Nephron progenitor cell (in vitro differentiated cells): ENCODE data around the gene PDZD2.

Experiments
- DNase-seq: peaks from one replicate; pipeline ENCODE4 v3.0.0; 2021
- H3K27ac Mint-ChIP-seq: 2 replicates; pipeline ENCODE4 v1.8.0; 2021; ENCODE audit warnings: mild to moderate bottlenecking, moderate library complexity, mixed read lengths
- H3K27me3 Mint-ChIP-seq: 2 replicates; pipeline ENCODE4 v1.8.0; 2021; ENCODE audit warnings: mild to moderate bottlenecking, low read depth, mixed read lengths; ENCODE audit not compliant: poor library complexity
- H3K36me3 Mint-ChIP-seq: 2 replicates; pipeline ENCODE4 v1.8.0; 2021; ENCODE audit warnings: low read depth, mixed read lengths
- H3K4me1 Mint-ChIP-seq: 2 replicates; pipeline ENCODE4 v1.8.0; 2021; ENCODE audit warnings: mixed read lengths
- H3K4me3 Mint-ChIP-seq: 2 replicates; pipeline ENCODE4 v1.8.0; 2021; ENCODE audit warnings: mild to moderate bottlenecking, moderate library complexity, mixed read lengths
- H3K9me3 Mint-ChIP-seq: 2 replicates; pipeline ENCODE4 v1.8.0; 2021; ENCODE audit warnings: mild to moderate bottlenecking, moderate library complexity, mixed read lengths
- TF ChIP-seq, protein P1 (sequence below): fragments of 200-600 bp; sonication (generic); IDR thresholded peaks from 2 replicates; pipeline ENCODE4 v1.5.0; 2021; ENCODE audit warnings: antibody characterized with exemption

Gene PDZD2

DNA sequence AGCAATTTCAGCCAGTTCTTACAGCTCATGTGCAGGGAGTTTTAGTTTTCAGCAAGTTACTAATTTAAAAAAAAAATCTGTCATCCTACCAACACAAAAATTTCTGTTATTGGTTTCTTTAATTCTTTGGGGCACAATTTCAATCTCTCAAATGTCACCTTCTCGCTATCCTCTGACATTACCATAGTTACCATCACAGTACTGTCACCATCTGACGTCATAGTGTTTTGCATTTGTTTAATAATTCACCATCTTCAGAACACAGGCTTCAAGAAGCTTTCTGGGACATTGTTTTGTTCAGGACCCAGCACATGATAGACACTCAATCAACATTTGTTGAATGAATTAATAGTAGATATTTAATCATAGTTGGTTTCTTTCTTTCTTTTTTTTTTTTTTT is 155.1 kb downstream of the PDZD2 start:
- no peaks in the 10 kb centered on the region for H3K36me3 Mint-ChIP-seq

DNA sequence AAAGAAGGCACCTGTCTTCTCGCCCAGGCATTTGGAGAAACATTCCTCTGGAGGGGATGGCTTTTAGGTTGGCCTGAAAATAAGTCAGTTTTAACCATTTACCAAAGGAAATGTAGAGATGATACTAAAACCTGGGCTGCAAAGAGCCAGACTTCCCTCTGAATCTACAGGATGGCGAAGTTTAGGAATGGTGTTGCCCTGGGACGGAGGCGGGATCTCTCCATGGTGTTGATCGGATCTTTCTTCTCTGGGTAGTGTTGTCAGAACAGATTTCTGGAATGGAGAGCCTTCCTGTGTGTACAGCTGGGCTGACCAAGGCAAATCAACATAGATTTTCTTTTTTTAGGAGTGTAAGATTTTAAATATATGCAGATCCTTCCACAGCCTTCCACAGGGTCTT is 159.2 kb downstream of the PDZD2 start:
- Mint-ChIP-seq H3K36me3 (no peaks in the 10 kb centered on the region), H3K4me3 (no peak overlapping the region), H3K9me3 (no peaks in the 10 kb centered on the region), H3K27me3 (peaks cover 25% of the 10 kb centered on the region), H3K4me1 (no peaks in the 10 kb centered on the region), H3K27ac (no peak overlapping the region)
- no peak for DNase-seq
- TF ChIP-seq, protein P1, sequence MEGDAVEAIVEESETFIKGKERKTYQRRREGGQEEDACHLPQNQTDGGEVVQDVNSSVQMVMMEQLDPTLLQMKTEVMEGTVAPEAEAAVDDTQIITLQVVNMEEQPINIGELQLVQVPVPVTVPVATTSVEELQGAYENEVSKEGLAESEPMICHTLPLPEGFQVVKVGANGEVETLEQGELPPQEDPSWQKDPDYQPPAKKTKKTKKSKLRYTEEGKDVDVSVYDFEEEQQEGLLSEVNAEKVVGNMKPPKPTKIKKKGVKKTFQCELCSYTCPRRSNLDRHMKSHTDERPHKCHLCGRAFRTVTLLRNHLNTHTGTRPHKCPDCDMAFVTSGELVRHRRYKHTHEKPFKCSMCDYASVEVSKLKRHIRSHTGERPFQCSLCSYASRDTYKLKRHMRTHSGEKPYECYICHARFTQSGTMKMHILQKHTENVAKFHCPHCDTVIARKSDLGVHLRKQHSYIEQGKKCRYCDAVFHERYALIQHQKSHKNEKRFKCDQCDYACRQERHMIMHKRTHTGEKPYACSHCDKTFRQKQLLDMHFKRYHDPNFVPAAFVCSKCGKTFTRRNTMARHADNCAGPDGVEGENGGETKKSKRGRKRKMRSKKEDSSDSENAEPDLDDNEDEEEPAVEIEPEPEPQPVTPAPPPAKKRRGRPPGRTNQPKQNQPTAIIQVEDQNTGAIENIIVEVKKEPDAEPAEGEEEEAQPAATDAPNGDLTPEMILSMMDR = no peak

More for the DNA sequence above, 155.1 kb downstream of the PDZD2 start:
- no peak for DNase-seq
- peaks cover 15% of the 10 kb centered on the region for H3K27me3 Mint-ChIP-seq
- H3K4me3 Mint-ChIP-seq = no peak overlapping the region
- H3K4me1 Mint-ChIP-seq = no peaks in the 10 kb centered on the region
- TF ChIP-seq, protein P1 = no peak
- peaks cover 7% of the 10 kb centered on the region for H3K9me3 Mint-ChIP-seq
- no peak overlapping the region for H3K27ac Mint-ChIP-seq

DNA sequence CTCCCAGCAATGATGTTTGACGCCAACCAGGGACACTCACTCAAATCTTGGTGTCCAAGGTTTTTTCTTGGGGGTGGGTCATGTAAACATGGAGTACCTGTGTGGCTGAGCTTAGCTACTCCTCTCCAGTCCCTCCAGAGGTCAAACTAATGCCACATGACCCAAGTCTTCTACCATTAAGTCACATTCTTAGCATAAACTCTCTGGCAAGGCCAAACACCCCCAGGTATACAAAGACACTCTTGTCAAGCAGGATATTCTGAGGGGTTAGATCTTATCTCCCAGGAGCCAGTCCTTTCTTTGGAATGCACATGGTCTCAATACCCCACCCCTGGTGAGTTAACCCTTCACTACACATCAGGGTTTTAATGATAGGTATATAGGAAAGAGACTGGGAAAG is 161.4 kb downstream of the PDZD2 start:
- Mint-ChIP-seq H3K4me3 (no peak overlapping the region), H3K27ac (no peak overlapping the region), H3K27me3 (peaks cover 32% of the 10 kb centered on the region), H3K36me3 (no peaks in the 10 kb centered on the region), H3K9me3 (no peaks in the 10 kb centered on the region), H3K4me1 (no peaks in the 10 kb centered on the region)
- TF ChIP-seq, protein P1 = no peak
- no peak for DNase-seq

DNA sequence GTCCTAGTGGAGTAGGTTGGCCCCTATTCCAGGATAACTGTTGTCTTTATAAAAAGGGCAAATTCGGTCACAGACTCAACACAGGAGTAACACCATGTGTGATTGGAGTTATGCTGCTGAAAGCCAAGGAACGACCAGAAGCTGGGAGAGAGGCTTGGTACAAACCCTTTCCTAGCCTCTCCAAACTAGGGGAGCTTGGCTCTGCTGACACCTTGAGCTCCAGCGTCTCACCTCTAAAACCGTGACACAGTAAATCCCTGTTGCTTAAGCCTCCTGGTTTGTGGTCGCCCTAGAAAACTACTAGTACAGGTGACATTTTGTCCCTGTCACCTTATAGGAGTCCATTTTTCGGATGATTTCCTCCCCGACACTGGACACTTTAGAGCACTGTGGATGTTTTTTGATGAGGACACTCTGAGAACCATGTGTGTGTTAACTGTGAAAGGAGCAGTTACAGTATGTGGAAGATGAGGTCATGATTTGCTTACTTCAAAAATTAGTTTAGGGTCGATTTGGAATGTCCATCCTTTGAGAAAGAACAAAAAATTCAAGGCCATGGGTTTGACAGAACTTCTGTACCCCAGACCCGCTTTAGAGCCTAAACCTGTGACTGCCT is 167.0 kb downstream of the PDZD2 start:
- Mint-ChIP-seq H3K4me3 (no peak overlapping the region), H3K27me3 (peaks cover 19% of the 10 kb centered on the region), H3K27ac (no peak overlapping the region), H3K4me1 (peaks cover 24% of the 10 kb centered on the region), H3K36me3 (no peaks in the 10 kb centered on the region), H3K9me3 (no peaks in the 10 kb centered on the region)
- DNase-seq = no peak
- TF ChIP-seq, protein P1 = no peak

DNA sequence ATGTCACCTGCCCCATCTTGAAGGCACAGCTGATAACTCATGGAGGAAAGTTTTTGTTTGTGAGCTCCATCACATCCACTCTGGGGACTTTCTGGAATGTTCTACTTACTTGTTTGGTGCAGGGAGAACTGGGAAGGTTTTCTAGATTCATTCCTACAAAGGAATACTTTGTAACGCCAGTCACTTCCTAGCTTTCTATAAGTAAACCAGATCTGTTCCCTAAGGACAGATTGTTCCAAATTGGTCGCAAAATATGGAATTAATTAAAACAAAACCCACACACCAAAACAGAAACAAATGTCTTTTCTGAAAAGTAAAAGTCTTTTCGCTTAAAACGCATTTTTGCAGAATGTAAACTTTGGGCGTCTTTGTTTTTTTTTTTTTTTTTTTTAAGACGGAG is 167.6 kb downstream of the PDZD2 start:
- Mint-ChIP-seq H3K4me1 (peaks cover 24% of the 10 kb centered on the region), H3K9me3 (no peaks in the 10 kb centered on the region), H3K36me3 (no peaks in the 10 kb centered on the region), H3K27ac (no peak overlapping the region), H3K4me3 (no peak overlapping the region), H3K27me3 (peaks cover 18% of the 10 kb centered on the region)
- DNase-seq = no peak
- TF ChIP-seq, protein P1 = no peak

DNA sequence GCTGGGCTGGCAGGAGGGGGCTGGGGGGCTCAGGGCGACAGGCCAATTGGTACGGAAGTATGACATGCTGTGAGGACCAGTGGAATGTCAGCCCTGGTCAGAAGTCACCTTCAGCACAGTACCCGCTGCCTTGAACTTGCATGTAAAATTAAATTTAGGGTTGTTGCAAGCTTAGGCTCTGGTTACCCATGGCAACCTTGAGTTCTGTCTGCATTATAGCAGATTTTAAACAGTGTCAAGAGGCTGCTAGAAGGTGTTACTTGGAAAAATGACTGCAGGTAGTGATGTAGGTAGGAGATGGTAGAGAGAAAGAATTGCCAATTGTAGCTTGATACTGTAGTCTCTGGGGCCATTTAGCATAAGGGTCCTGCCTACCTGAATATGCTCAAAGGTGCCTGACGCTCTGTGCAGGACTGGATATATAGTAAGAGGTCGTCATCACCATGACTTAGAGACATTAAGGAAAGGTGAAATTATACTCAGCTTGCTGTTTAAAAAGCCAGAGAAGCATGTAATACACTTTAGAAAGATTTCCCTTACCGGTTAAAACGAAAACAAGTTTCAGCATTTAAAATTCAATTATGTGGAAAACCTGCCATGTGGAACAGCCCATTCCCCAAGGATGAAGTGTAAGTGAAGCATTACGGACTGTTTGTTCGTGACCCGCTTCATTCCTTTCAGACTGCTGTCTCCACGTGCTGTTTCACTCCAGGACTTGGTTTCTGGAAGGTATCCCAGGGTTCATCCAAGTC is 169.0 kb downstream of the PDZD2 start:
- Mint-ChIP-seq H3K27ac (no peak overlapping the region), H3K4me1 (peaks cover 24% of the 10 kb centered on the region), H3K4me3 (no peak overlapping the region), H3K27me3 (peaks cover 18% of the 10 kb centered on the region), H3K36me3 (no peaks in the 10 kb centered on the region), H3K9me3 (no peaks in the 10 kb centered on the region)
- DNase-seq = no peak
- TF ChIP-seq, protein P1 = no peak
